ENCODE results near the gene SYP.

- TF ChIP-seq POLR2AphosphoS5 (IDR thresholded peaks at IDR 0.05; ENCODE audit: borderline replicate concordance, low read depth, low read length) (peak; percentile 51), EZH2 (IDR thresholded peaks at IDR 0.05) (no peak), FOXP2 (optimal IDR thresholded peaks at IDR 0.05; ENCODE audit: control extremely low read depth, extremely low read length, insufficient read depth) (no peak)
Observed at GRCh38 chrX:49184294-49185281, 15.4 kb downstream of the SYP start.

Data from SK-N-MC (cell line).